GM12878 (cell line): ENCODE data around the gene FGF14. TPM values are rescaled to one million over a fixed set of nuclear protein-coding genes. Genes with fewer than 3 reads are reported as not detected.
"Not testable (repeated sequence)": the region's sequence is repeated elsewhere in the genome, so short reads cannot be mapped to it uniquely, and the experiment has no call there.

Experiments used
- ATAC-seq: fragments of 200-7000 bp; cut with Tn5 transposase; 3 replicates; pipeline ENCODE4 v1.9.1; 2020; ENCODE audit warnings: mild to moderate bottlenecking, moderate library complexity
- BruUV-seq: library from RNA; stranded (reverse); fragments of 400-500 nt; replicated peaks from 2 replicates; lab custom pipeline; 2021; lab: Mats Ljungman, UMichigan
- CTCF ChIA-PET: fragments of 300-600 bp; sonication (Branson Sonifier 250); formaldehyde crosslinking; extraction: SDS; loops from one replicate; lab custom pipeline; 2021; ENCODE audit warnings: inconsistent platforms; lab: Yijun Ruan, JAX
- POLR2A ChIA-PET: fragments of 350-600 bp; formaldehyde crosslinking; extraction: SDS; loops from one replicate; lab custom pipeline; 2021; ENCODE audit warnings: inconsistent platforms; lab: Charles Lee
- RAD21 ChIA-PET: fragments of 300-600 bp; sonication (Branson Sonifier 250); formaldehyde crosslinking; loops from one replicate; lab custom pipeline; 2023; ENCODE audit warnings: antibody characterized with exemption; ENCODE audit not compliant: unreplicated experiment; lab: Charles Lee
- SMC1A ChIA-PET: fragments of 300-600 bp; sonication (Branson Sonifier 250); formaldehyde crosslinking; loops from one replicate; lab custom pipeline; 2023; ENCODE audit not compliant: unreplicated experiment, uncharacterized antibody; lab: Charles Lee
- DNase-seq: peaks from one replicate; pipeline ENCODE4 v3.0.0-alpha.2; 2011; ENCODE audit warnings: low read depth, low spot score
- FAIRE-seq: peaks from 3 replicates; lab custom pipeline; 2011; peaks lifted over from hg19 to GRCh38; lab: Jason Lieb, UNC
- H2AFZ ChIP-seq: 2 replicates; pipeline ENCODE4 v1.6.0; 2011; ENCODE audit warnings: low read depth, low read length, control low read depth; ENCODE audit not compliant: control insufficient read depth
- H3K27ac ChIP-seq: 2 replicates; pipeline ENCODE4 v1.5.1; 2011; ENCODE audit warnings: control low read depth; ENCODE audit not compliant: control insufficient read depth, insufficient read depth
- H3K27me3 ChIP-seq, 2 experiments: replicated peaks in 1 of 2; 2 replicates each; pipeline versions ENCODE4 v1.6.0 to v1.6.1; 2011; ENCODE audit warnings: low read length in 1 of 2; ENCODE audit not compliant: control insufficient read depth in 2 of 2, insufficient read depth in 2 of 2
- H3K36me3 ChIP-seq, 2 experiments: 2 replicates each; pipeline ENCODE4 v1.5.1; 2011; ENCODE audit warnings: low read length in 1 of 2; ENCODE audit not compliant: control insufficient read depth in 2 of 2, insufficient read depth in 2 of 2
- H3K4me1 ChIP-seq: 2 replicates; pipeline ENCODE4 v1.6.1; 2011; ENCODE audit warnings: mild to moderate bottlenecking, low read length, moderate library complexity, mixed read lengths; ENCODE audit not compliant: control insufficient read depth, insufficient read depth
- H3K4me2 ChIP-seq: 2 replicates; pipeline ENCODE4 v1.6.0; 2011; ENCODE audit warnings: control low read depth; ENCODE audit not compliant: control insufficient read depth, insufficient read depth
- H3K4me3 ChIP-seq: fragments of 200-600 bp; sonication (generic); 2 replicates; pipeline ENCODE4 v1.5.1; 2016
- H3K79me2 ChIP-seq: 2 replicates; pipeline ENCODE4 v1.6.0; 2011; ENCODE audit warnings: low read length; ENCODE audit not compliant: control insufficient read depth, insufficient read depth
- H3K9ac ChIP-seq: 2 replicates; pipeline ENCODE4 v1.8.0; 2011; ENCODE audit warnings: low read length, control low read depth, mixed read lengths; ENCODE audit not compliant: control insufficient read depth, insufficient read depth
- H3K9me3 ChIP-seq: replicated peaks from 3 replicates; pipeline ENCODE4 v1.5.1; 2011; ENCODE audit warnings: mild to moderate bottlenecking, low read length; ENCODE audit not compliant: control insufficient read depth, insufficient read depth
- H4K20me1 ChIP-seq: 2 replicates; pipeline ENCODE4 v1.6.0; 2011; ENCODE audit not compliant: control insufficient read depth, insufficient read depth
- ELK1 ChIP-seq: IDR thresholded peaks from 2 replicates; pipeline ENCODE4 v1.6.1; 2012; ENCODE audit warnings: low read depth, low read length, improper control_type of control experiment
- HDAC2 ChIP-seq: fragments of 200-600 bp; sonication (generic); IDR thresholded peaks from 2 replicates; pipeline ENCODE4 v1.6.1; 2017
- HDGF ChIP-seq: fragments of 450-650 bp; IDR thresholded peaks from 2 replicates; pipeline ENCODE4 v1.6.1; 2016; ENCODE audit warnings: antibody characterized with exemption
- IKZF2 ChIP-seq, 2 experiments: fragments of 450-650 bp; IDR thresholded peaks; 2 replicates each; pipeline ENCODE4 v1.6.1; 2017; ENCODE audit warnings: mild to moderate bottlenecking in 2 of 2, moderate library complexity in 2 of 2
- MTA2 ChIP-seq: fragments of 450-650 bp; IDR thresholded peaks from 2 replicates; pipeline ENCODE4 v1.6.1; 2016; ENCODE audit warnings: low read depth, mild to moderate bottlenecking, moderate library complexity
- NFXL1 ChIP-seq: fragments of 450-650 bp; IDR thresholded peaks from 2 replicates; pipeline ENCODE4 v1.6.1; 2017; ENCODE audit warnings: antibody characterized with exemption, mild to moderate bottlenecking, borderline replicate concordance
- POLR2A ChIP-seq: IDR thresholded peaks from 2 replicates; pipeline ENCODE4 v1.6.1; 2011; ENCODE audit warnings: low read depth, mild to moderate bottlenecking, low read length
- SKIL ChIP-seq: fragments of 450-650 bp; IDR thresholded peaks from 2 replicates; pipeline ENCODE4 v1.6.1; 2017; ENCODE audit warnings: mild to moderate bottlenecking, low read depth, inconsistent platforms; ENCODE audit not compliant: poor library complexity, severe bottlenecking
- SMAD1 ChIP-seq: fragments of 450-650 bp; IDR thresholded peaks from 2 replicates; pipeline ENCODE4 v1.6.1; 2018; ENCODE audit warnings: mild to moderate bottlenecking, low read depth; ENCODE audit not compliant: partially characterized antibody
- SPI1 ChIP-seq: IDR thresholded peaks from 2 replicates; pipeline ENCODE4 v1.6.1; 2011; ENCODE audit warnings: low read depth, mild to moderate bottlenecking, low read length, moderate library complexity, borderline replicate concordance; ENCODE audit not compliant: insufficient read depth
- TCF12 ChIP-seq: IDR thresholded peaks from 2 replicates; pipeline ENCODE4 v1.6.1; 2011; ENCODE audit warnings: low read depth, mild to moderate bottlenecking, low read length
- ZBTB33 ChIP-seq: fragments of 450-650 bp; IDR thresholded peaks from 2 replicates; pipeline ENCODE4 v1.6.1; 2017; ENCODE audit warnings: mild to moderate bottlenecking
- ZSCAN29 ChIP-seq: fragments of 450-650 bp; IDR thresholded peaks from 2 replicates; pipeline ENCODE4 v1.6.1; 2017; ENCODE audit warnings: mild to moderate bottlenecking, moderate library complexity
- WGBS: methylation state at CpG from one replicate; pipeline ENCODE4 v1.1.6; 2016; ENCODE audit warnings: low lambda C conversion rate; ENCODE audit not compliant: insufficient replicate concordance, insufficient coverage; ENCODE audit errors: missing lambda C conversion rate; 5-methylcytosine and 5-hydroxymethylcytosine counted together
- in situ Hi-C: fragments of 300-500 bp; cut with MboI; formaldehyde crosslinking; loops from 9 replicates; pipeline ENCODE4 v1.14.3; 2018; ENCODE audit warnings: mixed read lengths
- intact Hi-C: fragments of 100-400 bp; cut with micrococcal nuclease; formaldehyde crosslinking; loops from one replicate; pipeline ENCODE4 v1.14.2; 2022; ENCODE audit not compliant: unreplicated experiment
- polyA plus RNA-seq, 11 experiments: library from polyadenylated mRNA; depleted of rRNA in 4 of 11; unstranded in 6 of 11; stranded (reverse) in 5 of 11; fragments of >200 nt; fragmentation: Nextera tagmentation in 4 of 11; fragmentation: Illumina TruSeq in 1 of 11; extraction: Ambion mirVana in 4 of 11; extraction: Trizol in 1 of 11; gene quantifications; 1 replicate in 1 of 11; 2 replicates in 10 of 11; pipeline versions ENCODE4 v1.2.1 to v1.2.3, GENCODE V29; 2011 to 2016; ENCODE audit warnings: inconsistent platforms in 2 of 11, missing spikeins in 2 of 11, low read depth in 1 of 11
- total RNA-seq, 4 experiments: library from RNA; depleted of rRNA in 3 of 4; stranded (reverse); fragments of >200 nt in 3 of 4; fragmentation: Illumina TruSeq in 1 of 4; extraction: Trizol in 1 of 4; gene quantifications; 2 replicates each; pipeline versions ENCODE4 v1.2.1 to v1.2.3, GENCODE V29; 2013 to 2021

The FGF14 gene
- total and polyA plus RNA-seq, 10 of the 15 experiments (the other 5 are each of a cell fraction or from before 2014, with no cell fraction given) = under 0.01 to 0.44 (median 0.04) TPM

- TF ChIP-seq POLR2A (no peak), ZBTB33 (no peak), NFXL1 (no peak), HDGF (no peak), MTA2 (no peak), SPI1 (no peak), SKIL (no peak), TCF12 (no peak), ELK1 (no peak), SMAD1 (no peak), IKZF2 (IDR thresholded peaks at IDR 0.05) (no peak), ZSCAN29 (no peak), HDAC2 (no peak)
- no peaks in the 10 kb centered on the region for H3K79me2 ChIP-seq
- no peaks in the 10 kb centered on the region for H3K9me3 ChIP-seq
- ChIA-PET RAD21 (no interaction called here), POLR2A (no interaction called here), CTCF (no interaction called here), SMC1A (interaction anchor here (0.9 kb wide), 1 partner anchor 46 kb away, joined by 3 read pairs; no protein-coding TSS in a partner anchor)
- no peak overlapping the region for H3K9ac ChIP-seq
- DNase-seq (no peak), ATAC-seq (no peak), FAIRE-seq (no peak)
- whole genome bisulfite sequencing = 1% methylated on average over 5 of the region's 5 CpGs
- H4K20me1 ChIP-seq = no peaks in the 10 kb centered on the region
- no peaks in the 10 kb centered on the region for H3K36me3 ChIP-seq
- H3K27ac ChIP-seq = no peak overlapping the region
- H3K4me3 ChIP-seq = no peak overlapping the region
- intact Hi-C loops (no loop called here), in situ Hi-C loops (no loop called here)
- no peaks in the 10 kb centered on the region for H3K4me1 ChIP-seq
- H3K4me2 ChIP-seq = no peak overlapping the region
- no TSS peak for BruUV-seq
- H3K27me3 ChIP-seq = no peaks in the 10 kb centered on the region
- H2AFZ ChIP-seq = no peak overlapping the region
These were observed 304.1 kb downstream of the FGF14 start for GRCh38 chr13:102097708-102098107.

GRCh38 chr13:102093288-102093687 lies 308.6 kb downstream of the FGF14 start:
- FAIRE-seq, ATAC-seq, BruUV-seq: not testable (repeated sequence)

More at GRCh38 chr13:102093288-102093687, 308.6 kb downstream of the FGF14 start:
- H3K4me1 ChIP-seq, in situ Hi-C loops, H4K20me1 ChIP-seq, RAD21 ChIA-PET, H3K4me3 ChIP-seq, H3K36me3 ChIP-seq, H3K27ac ChIP-seq, H3K79me2 ChIP-seq, H3K4me2 ChIP-seq, DNase-seq, intact Hi-C loops, H3K9me3 ChIP-seq, SMC1A ChIA-PET, H3K9ac ChIP-seq, POLR2A ChIA-PET, CTCF ChIA-PET, H2AFZ ChIP-seq, H3K27me3 ChIP-seq: not testable (repeated sequence)
